DND-41 (cell line): ENCODE data around the gene TMEM117.

ENCODE experiments used
- EZH2 ChIP-seq: IDR thresholded peaks from 3 replicates; pipeline ENCODE4 v1.6.1; 2012; ENCODE audit warnings: borderline replicate concordance, low read depth, mild to moderate bottlenecking, moderate library complexity, low read length, inconsistent platforms; ENCODE audit not compliant: severe bottlenecking
- TF ChIP-seq, protein P1 (sequence below): IDR thresholded peaks from 2 replicates; pipeline ENCODE4 v1.5.1; 2012; ENCODE audit warnings: borderline replicate concordance, low read length, moderate library complexity, mild to moderate bottlenecking; ENCODE audit not compliant: poor library complexity, severe bottlenecking; ENCODE audit errors: extremely low read depth

DNA sequence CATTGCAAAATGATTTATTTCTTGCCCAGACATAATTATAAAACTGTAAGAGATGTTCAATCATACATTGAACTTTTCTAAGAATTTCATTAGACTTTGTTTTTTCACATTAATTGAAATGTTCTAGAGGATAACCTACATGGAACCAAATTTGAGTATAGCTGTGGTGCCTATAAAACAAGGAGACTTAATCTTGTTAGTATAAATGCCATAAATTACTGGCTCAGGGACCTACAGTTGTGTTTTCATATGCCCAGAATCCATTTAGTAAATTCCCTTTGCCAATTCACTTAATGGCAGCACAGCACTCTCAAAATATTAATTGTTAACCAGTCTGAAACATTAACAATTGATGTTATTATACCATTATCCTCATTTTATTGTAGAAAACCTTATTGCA, 551.7 kb downstream of the TMEM117 start:
- TF ChIP-seq, protein P1, sequence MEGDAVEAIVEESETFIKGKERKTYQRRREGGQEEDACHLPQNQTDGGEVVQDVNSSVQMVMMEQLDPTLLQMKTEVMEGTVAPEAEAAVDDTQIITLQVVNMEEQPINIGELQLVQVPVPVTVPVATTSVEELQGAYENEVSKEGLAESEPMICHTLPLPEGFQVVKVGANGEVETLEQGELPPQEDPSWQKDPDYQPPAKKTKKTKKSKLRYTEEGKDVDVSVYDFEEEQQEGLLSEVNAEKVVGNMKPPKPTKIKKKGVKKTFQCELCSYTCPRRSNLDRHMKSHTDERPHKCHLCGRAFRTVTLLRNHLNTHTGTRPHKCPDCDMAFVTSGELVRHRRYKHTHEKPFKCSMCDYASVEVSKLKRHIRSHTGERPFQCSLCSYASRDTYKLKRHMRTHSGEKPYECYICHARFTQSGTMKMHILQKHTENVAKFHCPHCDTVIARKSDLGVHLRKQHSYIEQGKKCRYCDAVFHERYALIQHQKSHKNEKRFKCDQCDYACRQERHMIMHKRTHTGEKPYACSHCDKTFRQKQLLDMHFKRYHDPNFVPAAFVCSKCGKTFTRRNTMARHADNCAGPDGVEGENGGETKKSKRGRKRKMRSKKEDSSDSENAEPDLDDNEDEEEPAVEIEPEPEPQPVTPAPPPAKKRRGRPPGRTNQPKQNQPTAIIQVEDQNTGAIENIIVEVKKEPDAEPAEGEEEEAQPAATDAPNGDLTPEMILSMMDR = no peak
- no peak for TF ChIP-seq EZH2
